Hematopoietic multipotent progenitor cell treated with erythropoietin and hydrocortisone succinate and interleukin-3 and kit ligand, for 15 days (in vitro differentiated cells): ENCODE measurements around the gene CAMK2N2.
"Not testable (repeated sequence)": the region's sequence is repeated elsewhere in the genome, so short reads cannot be mapped to it uniquely, and the experiment has no call there.

Experiments
- DNase-seq: peaks from one replicate; pipeline ENCODE4 v3.0.0-alpha.2; 2015; ENCODE audit warnings: low spot score

CAMK2N2 gene

GRCh38 chr3:184272269-184272668, 10.9 kb upstream of the CAMK2N2 start:
- no peak for DNase-seq

GRCh38 chr3:184267249-184267648, 5.9 kb upstream of the CAMK2N2 start:
- DNase-seq: not testable (repeated sequence)

DNA sequence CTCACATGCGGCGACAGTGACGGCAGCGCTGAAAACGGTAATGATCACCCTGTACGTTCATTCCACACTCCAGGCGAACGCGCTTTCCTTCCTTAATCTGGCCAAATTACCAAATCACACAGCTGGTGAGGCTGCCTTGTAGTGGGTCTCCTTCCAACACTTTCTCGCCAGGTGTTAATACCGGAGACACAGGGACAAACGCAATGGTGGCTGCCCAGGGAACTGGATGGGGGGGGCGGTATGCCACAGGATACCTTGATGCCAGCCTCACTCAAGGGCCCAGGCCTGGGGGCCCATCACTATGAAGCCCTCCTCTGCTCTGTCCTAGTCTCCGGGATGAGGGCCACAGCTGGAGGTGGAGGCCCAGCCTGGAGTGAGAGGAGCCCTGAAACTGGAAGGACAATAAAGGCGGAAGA, 1.4 kb upstream of the CAMK2N2 start:
- no peak for DNase-seq

- no peak for DNase-seq
Observed at GRCh38 chr3:184261854-184262763, 756 bp upstream of the CAMK2N2 start.

DNA sequence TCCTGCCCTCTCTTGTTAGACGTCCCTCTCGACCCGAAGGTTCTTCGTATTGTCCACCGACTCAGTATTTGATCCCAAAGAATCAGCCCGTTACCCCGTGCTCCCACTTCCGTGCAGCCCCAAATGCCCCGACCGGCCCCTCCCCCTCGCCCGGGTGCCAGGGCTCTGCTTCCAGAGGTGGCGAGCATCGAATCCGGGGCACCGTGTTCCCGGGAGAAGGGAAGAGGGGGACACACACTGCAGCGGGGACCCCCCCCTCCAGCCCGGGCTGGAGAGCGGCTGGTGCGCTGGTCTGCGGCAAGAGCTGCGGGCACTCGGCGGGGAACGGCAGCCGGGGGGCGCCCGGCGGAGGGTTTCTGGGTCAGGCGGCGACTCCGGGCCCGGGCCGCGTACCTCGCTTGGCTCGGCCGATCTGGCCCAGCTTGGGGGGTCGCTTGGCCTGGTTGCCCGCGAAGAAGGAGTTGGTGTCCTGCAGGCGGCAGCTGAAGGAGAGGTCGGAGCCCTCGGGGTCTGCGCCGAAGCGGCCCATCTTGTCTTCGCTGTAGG, 556 bp downstream of the CAMK2N2 start:
- no peak for DNase-seq

GRCh38 chr3:184259878-184260723, 1.3 kb downstream of the CAMK2N2 start:
- DNase-seq: no peak

DNA sequence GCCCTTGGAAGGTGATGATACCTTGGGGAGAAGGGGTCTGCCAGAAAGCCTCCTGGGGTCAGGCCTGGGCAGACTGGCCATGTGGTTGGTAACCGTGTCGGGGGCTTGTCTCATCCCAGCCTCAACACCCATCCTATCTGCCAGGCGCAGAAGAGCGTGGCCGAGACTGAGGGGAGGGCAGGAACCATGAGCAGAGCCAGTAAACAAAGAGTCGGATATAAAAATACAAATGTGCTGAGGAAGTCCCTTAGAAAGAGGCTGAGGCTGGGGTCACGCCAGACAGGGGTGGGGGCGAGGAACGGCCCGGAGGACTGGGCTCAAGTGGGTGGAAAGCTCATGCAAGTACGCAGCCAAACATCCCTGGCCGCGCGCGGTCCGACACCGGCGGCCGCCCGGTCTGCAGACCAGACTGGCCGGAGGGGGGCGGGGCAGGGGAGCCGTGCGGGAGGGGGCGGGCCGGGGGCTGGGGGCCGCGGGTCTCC, 1.9 kb downstream of the CAMK2N2 start:
- DNase-seq: no peak

GRCh38 chr3:184258926-184259325, 2.4 kb downstream of the CAMK2N2 start:
- DNase-seq: no peak

- DNase-seq: no peak
Observed at GRCh38 chr3:184257083-184257915, 4.1 kb downstream of the CAMK2N2 start.

DNA sequence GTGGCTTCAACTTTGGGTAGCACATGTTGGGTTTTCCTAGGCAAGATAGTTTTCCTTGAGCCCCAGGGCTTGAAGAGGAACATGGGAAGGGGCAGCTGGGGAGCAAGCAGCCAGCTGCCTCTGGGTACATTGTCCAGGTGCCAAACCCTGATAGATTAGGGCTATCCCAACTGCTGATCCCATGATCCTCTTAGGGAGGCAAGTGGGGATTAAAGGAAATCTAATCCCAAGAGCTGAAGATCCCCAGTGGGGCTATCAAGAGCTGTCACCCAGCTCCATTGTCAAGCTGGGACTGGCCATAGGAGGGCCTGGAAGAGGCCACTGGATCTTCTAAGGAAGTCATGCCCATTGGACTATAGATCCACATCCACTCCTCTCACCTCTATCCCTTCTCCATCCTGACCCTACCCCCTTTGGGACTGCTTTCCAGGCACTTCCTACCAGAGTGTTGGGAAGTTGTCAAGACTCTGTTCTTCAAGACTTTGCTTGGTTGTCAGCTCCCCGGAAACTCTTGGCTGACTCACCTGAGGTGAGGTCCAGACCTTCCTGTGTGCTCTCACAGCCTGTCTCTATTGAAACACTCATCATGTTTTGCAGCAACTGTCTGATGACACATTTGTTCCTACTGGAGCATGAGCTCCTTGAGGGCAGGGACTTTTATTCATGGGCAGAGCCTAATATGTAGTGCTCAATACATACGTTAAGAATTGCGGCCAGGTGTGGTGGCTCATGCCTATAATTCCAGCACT, 5.9 kb downstream of the CAMK2N2 start:
- DNase-seq: no peak

DNA sequence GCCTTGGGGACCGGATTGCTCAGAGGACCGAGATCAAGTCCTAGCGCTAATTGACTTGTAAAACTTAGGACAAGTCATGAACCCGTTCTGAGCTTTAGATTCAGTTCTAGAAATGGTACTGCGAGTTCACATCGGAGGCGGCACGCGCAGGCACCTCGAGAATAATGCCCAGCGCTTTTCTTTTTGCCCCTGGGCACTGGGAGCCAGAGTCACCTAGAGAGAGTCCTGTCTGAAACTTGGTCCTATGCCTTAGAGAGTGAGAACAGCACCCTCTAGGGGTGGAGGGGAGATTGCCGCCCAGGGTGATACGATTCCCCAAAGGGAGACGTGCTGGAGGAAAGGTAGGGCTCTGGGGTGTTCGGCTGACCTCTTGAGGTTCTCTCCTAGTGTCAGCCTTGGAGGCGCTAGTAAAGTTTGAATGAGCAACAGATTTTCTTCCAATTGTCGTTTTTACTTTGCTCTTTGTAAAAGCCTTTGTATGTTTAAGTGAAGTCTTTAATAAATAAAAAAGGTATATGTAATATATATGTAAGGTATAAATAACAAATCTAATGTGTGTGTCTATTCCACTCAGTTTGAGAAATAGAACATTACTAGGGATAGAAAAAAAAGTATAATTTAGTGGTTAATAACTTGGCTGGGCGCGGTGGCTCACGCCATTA, 11.1 kb downstream of the CAMK2N2 start:
- peak; percentile 93 for DNase-seq

- peak; percentile 97 for DNase-seq
Observed at GRCh38 chr3:184249412-184250166, 11.8 kb downstream of the CAMK2N2 start, which contains the start of gene EEF1AKMT4. TSS of gene EEF1AKMT4 (plus strand) at chr3:184249672. CDS start at chr3:184249695, 23 bp downstream.

GRCh38 chr3:184248454-184249411, 12.6 kb downstream of the CAMK2N2 start, which contains the start of gene ALG3:
TSS of gene ALG3 (minus strand) at chr3:184248962. CDS start at chr3:184248940, 22 bp downstream.
- peak; percentile 90 for DNase-seq

- no peak for DNase-seq
Observed at GRCh38 chr3:184242297-184242685, 19.1 kb downstream of the CAMK2N2 start.

DNA sequence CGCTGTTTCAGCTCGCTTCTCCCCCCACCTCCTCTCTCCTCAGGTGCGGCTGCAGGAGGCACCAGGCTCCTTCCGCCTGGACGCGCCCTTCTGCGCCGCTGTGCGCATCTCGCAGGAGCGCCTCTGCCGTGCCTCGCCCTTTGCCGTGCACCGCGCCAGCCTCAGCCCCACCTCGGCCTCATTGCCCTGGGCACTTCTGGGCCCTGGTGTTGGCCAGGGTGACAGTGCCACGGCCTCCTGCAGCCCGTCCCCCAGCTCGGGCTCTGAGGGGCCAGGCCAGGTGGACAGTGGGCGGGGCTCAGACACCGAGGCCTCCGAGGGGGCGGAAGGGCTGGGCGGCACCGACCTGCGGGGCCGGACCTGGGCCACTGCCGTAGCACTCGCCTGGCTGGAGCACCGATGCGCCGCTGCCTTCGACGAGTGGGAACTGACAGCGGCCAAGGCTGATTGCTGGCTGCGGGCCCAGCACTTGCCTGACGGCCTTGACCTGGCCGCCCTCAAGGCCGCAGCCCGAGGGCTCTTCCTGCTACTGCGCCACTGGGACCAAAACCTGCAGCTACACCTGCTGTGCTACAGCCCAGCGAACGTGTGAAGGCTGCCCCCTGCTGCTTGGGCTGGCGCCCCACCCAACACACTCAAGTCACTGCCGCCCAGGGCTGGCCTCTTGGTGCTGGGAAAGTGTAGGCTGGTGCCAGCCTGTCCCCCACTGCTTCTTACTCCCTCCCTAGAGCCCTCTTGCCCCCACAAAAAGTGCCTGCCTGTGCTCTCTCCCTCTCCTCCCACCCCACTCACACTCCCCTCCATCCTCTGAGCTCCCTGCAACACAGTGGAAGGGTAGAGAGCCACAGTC, 19.7 kb downstream of the CAMK2N2 start:
- DNase-seq: peak; percentile 43

DNA sequence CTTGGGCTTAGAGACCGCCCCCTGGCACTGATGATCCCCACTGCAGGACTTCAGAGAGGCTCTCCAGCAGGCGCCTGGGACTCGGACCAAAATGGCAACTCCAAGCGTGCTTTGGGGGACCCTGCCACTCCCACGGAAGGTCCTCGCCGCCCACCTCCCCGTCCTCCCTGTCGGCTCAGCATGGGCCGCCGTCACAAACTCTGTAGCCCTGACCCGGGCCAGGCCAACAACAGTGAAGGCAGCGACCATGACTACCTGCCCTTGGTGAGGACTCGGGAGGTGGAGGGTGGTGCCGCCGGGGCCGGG, 20.3 kb downstream of the CAMK2N2 start:
- no peak for DNase-seq

DNA sequence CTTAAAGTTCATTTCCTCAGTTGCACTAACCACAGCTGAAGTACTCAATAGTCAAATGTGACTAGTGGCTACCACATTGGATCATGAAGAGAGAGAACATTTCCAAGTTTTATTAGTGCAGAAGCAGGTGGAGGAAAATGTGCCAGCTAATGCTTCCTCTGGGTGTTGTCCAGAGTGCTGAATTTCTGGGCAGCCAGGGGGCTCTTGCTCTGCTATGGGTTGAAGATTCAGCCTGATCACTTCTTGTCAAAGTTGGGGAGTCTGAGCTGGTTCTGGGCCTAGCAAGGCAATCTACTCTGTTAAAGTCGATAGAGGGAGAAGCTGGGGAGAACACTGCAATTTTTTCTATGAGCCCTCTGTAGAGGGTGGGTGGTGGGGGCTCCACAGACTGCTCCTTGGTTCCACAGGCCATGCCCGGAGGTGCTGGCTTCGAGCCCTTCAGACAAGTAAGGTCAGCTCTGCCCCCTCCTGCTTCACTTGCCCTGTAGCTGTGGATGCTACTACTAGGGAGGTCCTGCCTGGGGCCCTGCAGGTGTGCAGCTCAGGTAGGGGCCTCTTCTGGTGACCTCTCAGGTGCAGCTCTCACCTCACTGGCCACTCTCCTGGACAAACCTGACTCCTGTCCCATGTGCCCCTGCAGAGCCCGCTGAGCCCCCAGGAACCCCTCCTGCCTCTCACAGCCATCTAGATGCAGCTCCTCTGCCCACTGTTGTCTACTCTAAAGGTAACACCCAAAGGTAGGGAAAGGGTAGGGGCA, 20.8 kb downstream of the CAMK2N2 start:
- DNase-seq: no peak
